GM23338 (cell line): ENCODE data around the gene ZC3H12C. TPM values are rescaled to one million over a fixed set of nuclear protein-coding genes. Genes with fewer than 3 reads are reported as not detected.

Experiments
- ATAC-seq: fragments of 200-7000 bp; cut with Tn5 transposase; 3 replicates; pipeline ENCODE4 v1.9.1; 2020
- DNase-seq: peaks from one replicate; pipeline ENCODE4 v3.0.0-alpha.2; 2015; ENCODE audit warnings: low spot score
- H2AFZ ChIP-seq: fragments of 200-600 bp; sonication (generic); 2 replicates; pipeline ENCODE4 v1.8.0; 2016; ENCODE audit warnings: antibody characterized with exemption, mild to moderate bottlenecking, moderate library complexity
- H3F3A ChIP-seq: fragments of 200-600 bp; sonication (generic); replicated peaks from 2 replicates; pipeline ENCODE4 v1.8.0; 2017; ENCODE audit warnings: antibody characterized with exemption, mixed run types, low read depth
- H3K27ac ChIP-seq: fragments of 200-600 bp; sonication (generic); 2 replicates; pipeline ENCODE4 v1.6.1; 2016; ENCODE audit warnings: low read depth
- H3K27me3 ChIP-seq: fragments of 200-600 bp; sonication (generic); 2 replicates; pipeline ENCODE4 v1.8.0; 2016; ENCODE audit warnings: mild to moderate bottlenecking, mixed run types, moderate library complexity; ENCODE audit not compliant: insufficient read depth
- H3K36me3 ChIP-seq: fragments of 200-600 bp; sonication (generic); 2 replicates; pipeline ENCODE4 v1.8.0; 2016; ENCODE audit warnings: mild to moderate bottlenecking; ENCODE audit not compliant: insufficient read depth
- H3K4me1 ChIP-seq: fragments of 200-600 bp; sonication (generic); 2 replicates; pipeline ENCODE4 v1.8.0; 2016; ENCODE audit warnings: mild to moderate bottlenecking, moderate library complexity; ENCODE audit not compliant: insufficient read depth
- H3K4me2 ChIP-seq: fragments of 200-600 bp; sonication (generic); 2 replicates; pipeline ENCODE4 v1.7.1; 2017; ENCODE audit warnings: mixed run types
- H3K4me3 ChIP-seq: fragments of 200-600 bp; sonication (generic); 2 replicates; pipeline ENCODE4 v1.6.1; 2016; ENCODE audit warnings: mixed run types
- H3K79me2 ChIP-seq: fragments of 200-600 bp; sonication (generic); replicated peaks from 2 replicates; pipeline ENCODE4 v1.8.0; 2017; ENCODE audit warnings: mild to moderate bottlenecking; ENCODE audit not compliant: insufficient read depth
- H3K9me2 ChIP-seq: fragments of 200-600 bp; sonication (generic); 2 replicates; pipeline ENCODE4 v1.8.0; 2017; ENCODE audit not compliant: insufficient read depth
- H4K20me1 ChIP-seq: fragments of 200-600 bp; sonication (generic); replicated peaks from 2 replicates; pipeline ENCODE4 v1.8.0; 2017; ENCODE audit warnings: mild to moderate bottlenecking; ENCODE audit not compliant: insufficient read depth
- H3K27ac Mint-ChIP-seq: 2 replicates; pipeline ENCODE4 v1.8.0; 2020; ENCODE audit warnings: inconsistent platforms, mild to moderate bottlenecking, moderate library complexity, mixed read lengths
- H3K27me3 Mint-ChIP-seq: 3 replicates; pipeline ENCODE4 v1.8.0; 2022; ENCODE audit warnings: low read depth, mild to moderate bottlenecking, moderate library complexity, mixed read lengths, inconsistent platforms; ENCODE audit not compliant: insufficient read depth, poor library complexity
- H3K36me3 Mint-ChIP-seq: 3 replicates; pipeline ENCODE4 v1.8.0; 2021; ENCODE audit warnings: low read depth, mild to moderate bottlenecking, inconsistent platforms, moderate library complexity, mixed read lengths
- H3K4me1 Mint-ChIP-seq: 3 replicates; pipeline ENCODE4 v1.8.0; 2020; ENCODE audit warnings: mild to moderate bottlenecking, inconsistent platforms, mixed read lengths
- H3K4me3 Mint-ChIP-seq: 3 replicates; pipeline ENCODE4 v1.8.0; 2021; ENCODE audit warnings: moderate library complexity, mild to moderate bottlenecking, inconsistent platforms, mixed read lengths
- H3K9me3 Mint-ChIP-seq: 3 replicates; pipeline ENCODE4 v1.8.0; 2020; ENCODE audit warnings: moderate library complexity, mild to moderate bottlenecking, inconsistent platforms, mixed read lengths
- CREB1 ChIP-seq: fragments of 250-450 bp; sonication (Bioruptor Pico); IDR thresholded peaks from 2 replicates; pipeline ENCODE4 v1.5.0; 2020; ENCODE audit warnings: low read depth, mild to moderate bottlenecking, moderate library complexity
- EZH2 ChIP-seq: fragments of 200-600 bp; sonication (generic); IDR thresholded peaks from one replicate; pipeline ENCODE4 v1.8.0; 2017; ENCODE audit warnings: antibody characterized with exemption, mild to moderate bottlenecking, low read depth; ENCODE audit not compliant: unreplicated experiment
- EZH2phosphoT487 ChIP-seq: fragments of 200-600 bp; sonication (generic); IDR thresholded peaks from one replicate; pipeline ENCODE4 v1.8.1; 2018; ENCODE audit warnings: antibody characterized with exemption; ENCODE audit not compliant: unreplicated experiment
- JUNB ChIP-seq: IDR thresholded peaks from one replicate; pipeline ENCODE4 v1.6.1; 2016; ENCODE audit warnings: antibody characterized with exemption; ENCODE audit not compliant: unreplicated experiment
- NANOG ChIP-seq: IDR thresholded peaks from 2 replicates; pipeline ENCODE4 v1.6.1; 2016; ENCODE audit warnings: antibody characterized with exemption, borderline replicate concordance
- STAT1 ChIP-seq: IDR thresholded peaks from one replicate; pipeline ENCODE4 v1.6.1; 2016; ENCODE audit warnings: antibody characterized with exemption; ENCODE audit not compliant: unreplicated experiment
- ZNF114 ChIP-seq: fragments of 250-450 bp; sonication (Bioruptor Pico); IDR thresholded peaks from 2 replicates; pipeline ENCODE4 v1.5.0; 2020; ENCODE audit warnings: mild to moderate bottlenecking, moderate library complexity
- ZNF331 ChIP-seq: fragments of 250-450 bp; sonication (Bioruptor Pico); IDR thresholded peaks from 2 replicates; pipeline ENCODE4 v1.5.0; 2020; ENCODE audit warnings: low read depth, mild to moderate bottlenecking, moderate library complexity
- polyA plus RNA-seq: library from polyadenylated mRNA; unstranded; fragments of >200 nt; fragmentation: Nextera tagmentation; extraction: Ambion mirVana; gene quantifications from 2 replicates; pipeline ENCODE4 v1.2.1, GENCODE V29; 2016
- total RNA-seq: library from RNA; depleted of rRNA; stranded (reverse); fragments of >200 nt; shearing (Covaris generic); gene quantifications from 2 replicates; pipeline ENCODE4 v1.2.3, GENCODE V29; 2014
- TF ChIP-seq, protein P1 (sequence below), 2 experiments: fragments of 200-600 bp in 1 of 2; sonication (generic) in 1 of 2; conservative IDR thresholded peaks; 2 replicates each; pipeline versions ENCODE4 v1.5.1 to v1.6.1; 2016 to 2017; ENCODE audit warnings: antibody characterized with exemption in 2 of 2, low read depth in 2 of 2, mild to moderate bottlenecking in 2 of 2, moderate library complexity in 1 of 2

ZC3H12C gene
- total and polyA plus RNA-seq, 2 experiments from 2014 or later: 0.55 to 2.4 TPM

DNA sequence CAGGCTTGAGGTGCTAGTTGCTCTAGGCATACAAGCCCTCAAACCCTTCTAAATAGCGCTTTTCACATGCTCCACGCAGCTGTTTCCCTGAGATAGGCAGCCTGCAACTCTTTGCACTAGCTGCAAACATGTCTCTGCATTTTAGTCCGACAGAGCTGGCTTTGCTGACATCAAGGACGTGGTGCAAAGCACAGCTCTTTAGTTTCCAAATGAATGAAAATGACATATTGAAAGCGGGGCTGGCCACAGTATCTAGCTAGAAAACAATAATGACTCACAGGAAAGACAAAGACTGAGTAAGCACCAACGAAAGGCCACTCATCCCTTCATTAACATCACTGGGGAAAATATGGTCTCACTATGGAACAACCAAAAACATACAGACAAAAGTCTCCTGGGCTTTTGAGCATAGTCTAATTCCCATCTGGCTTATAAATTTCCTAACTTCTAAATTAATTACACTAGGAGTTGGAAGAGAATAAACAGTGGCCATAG lies 15.3 kb upstream of the ZC3H12C start:
- peak overlapping the region; percentile 8; the same call in 1 of the 2 replicates for H3K27ac ChIP-seq
- no peak overlapping the region for H3K4me3 Mint-ChIP-seq
- H2AFZ ChIP-seq: peak overlapping the region; percentile 40
- H3K4me1 Mint-ChIP-seq: peaks cover 35% of the 10 kb centered on the region
- H3K27me3 Mint-ChIP-seq: peaks cover 2% of the 10 kb centered on the region
- no peak overlapping the region for H3K4me3 ChIP-seq
- H3K79me2 ChIP-seq: no peaks in the 10 kb centered on the region
- no peaks in the 10 kb centered on the region; the same call in 1 of the 2 replicates for H3K36me3 ChIP-seq
- no peak for TF ChIP-seq ZNF331 (CRISPR knock-in tag)
- TF ChIP-seq JUNB: no peak
- no peak for TF ChIP-seq CREB1 (CRISPR knock-in tag)
- TF ChIP-seq EZH2: no peak
- no peak for TF ChIP-seq EZH2phosphoT487
- TF ChIP-seq NANOG: no peak
- TF ChIP-seq, protein P1, sequence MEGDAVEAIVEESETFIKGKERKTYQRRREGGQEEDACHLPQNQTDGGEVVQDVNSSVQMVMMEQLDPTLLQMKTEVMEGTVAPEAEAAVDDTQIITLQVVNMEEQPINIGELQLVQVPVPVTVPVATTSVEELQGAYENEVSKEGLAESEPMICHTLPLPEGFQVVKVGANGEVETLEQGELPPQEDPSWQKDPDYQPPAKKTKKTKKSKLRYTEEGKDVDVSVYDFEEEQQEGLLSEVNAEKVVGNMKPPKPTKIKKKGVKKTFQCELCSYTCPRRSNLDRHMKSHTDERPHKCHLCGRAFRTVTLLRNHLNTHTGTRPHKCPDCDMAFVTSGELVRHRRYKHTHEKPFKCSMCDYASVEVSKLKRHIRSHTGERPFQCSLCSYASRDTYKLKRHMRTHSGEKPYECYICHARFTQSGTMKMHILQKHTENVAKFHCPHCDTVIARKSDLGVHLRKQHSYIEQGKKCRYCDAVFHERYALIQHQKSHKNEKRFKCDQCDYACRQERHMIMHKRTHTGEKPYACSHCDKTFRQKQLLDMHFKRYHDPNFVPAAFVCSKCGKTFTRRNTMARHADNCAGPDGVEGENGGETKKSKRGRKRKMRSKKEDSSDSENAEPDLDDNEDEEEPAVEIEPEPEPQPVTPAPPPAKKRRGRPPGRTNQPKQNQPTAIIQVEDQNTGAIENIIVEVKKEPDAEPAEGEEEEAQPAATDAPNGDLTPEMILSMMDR (conservative IDR thresholded peaks at IDR 0.05; ENCODE audit: low read depth in 2 of 2): no peak
- peak; percentile 6 for DNase-seq
- H3F3A ChIP-seq: no peaks in the 10 kb centered on the region
- no peaks in the 10 kb centered on the region; the same call in 2 of the 3 replicates for H3K36me3 Mint-ChIP-seq
- H3K27ac Mint-ChIP-seq: 0 out of 2 replicates have a peak overlapping the region, but pooled peaks have one; percentile 1
- peaks cover 3% of the 10 kb centered on the region; the same call in 1 of the 3 replicates for H3K9me3 Mint-ChIP-seq
- H4K20me1 ChIP-seq: no peaks in the 10 kb centered on the region
- peaks cover 7% of the 10 kb centered on the region; the same call in 1 of the 2 replicates for H3K9me2 ChIP-seq
- peak overlapping the region; percentile 29; the same call in 1 of the 2 replicates for H3K4me2 ChIP-seq
- H3K27me3 ChIP-seq: no peaks in the 10 kb centered on the region
- H3K4me1 ChIP-seq: peaks cover 33% of the 10 kb centered on the region
- no peak; the same call in 2 of the 3 replicates for ATAC-seq

DNA sequence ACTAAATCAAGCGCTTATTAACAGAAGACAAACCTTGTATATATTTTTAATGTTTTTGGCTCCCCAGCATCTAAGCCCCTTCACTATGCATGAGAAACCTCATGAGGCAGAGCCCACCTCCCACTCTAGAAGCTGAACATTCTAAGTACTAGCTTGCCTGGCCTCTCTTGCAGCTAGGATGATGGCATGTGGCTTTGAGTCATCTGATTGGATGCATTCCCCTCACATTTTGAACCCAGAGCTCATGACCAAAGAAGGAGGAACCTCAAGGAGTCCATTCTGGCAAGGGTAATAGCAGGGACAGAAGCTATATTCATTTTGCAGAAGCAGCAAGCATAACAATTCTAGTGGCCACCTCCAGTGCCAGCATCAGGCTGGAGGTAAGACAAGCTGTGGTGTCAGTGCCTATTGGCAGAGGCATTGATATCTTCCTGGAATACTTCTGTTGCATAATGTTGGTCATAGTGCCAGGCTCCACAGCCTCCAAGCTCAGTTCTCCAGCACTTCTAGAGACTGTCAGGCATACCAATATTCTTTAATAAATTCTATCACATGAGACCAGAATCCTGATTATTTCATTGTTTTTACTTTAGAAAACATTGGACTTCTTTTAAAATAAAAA lies 14.2 kb upstream of the ZC3H12C start:
- Histone ChIP-seq H3K9me2 (peaks cover 6% of the 10 kb centered on the region; the same call in 1 of the 2 replicates), H3K27me3 (no peaks in the 10 kb centered on the region), H3K36me3 (no peaks in the 10 kb centered on the region; the same call in 1 of the 2 replicates), H3K79me2 (no peaks in the 10 kb centered on the region), H3F3A (no peaks in the 10 kb centered on the region), H4K20me1 (no peaks in the 10 kb centered on the region), H3K27ac (no peak overlapping the region), H3K4me2 (no peak overlapping the region), H3K4me3 (no peak overlapping the region), H3K4me1 (peaks cover 33% of the 10 kb centered on the region), H2AFZ (no peak overlapping the region)
- DNase-seq (no peak), ATAC-seq (no peak)
- Mint-ChIP-seq H3K27me3 (peaks cover 2% of the 10 kb centered on the region), H3K9me3 (peaks cover 3% of the 10 kb centered on the region; the same call in 1 of the 3 replicates), H3K36me3 (no peaks in the 10 kb centered on the region; the same call in 2 of the 3 replicates), H3K4me3 (no peak overlapping the region), H3K27ac (no peak overlapping the region), H3K4me1 (peaks cover 32% of the 10 kb centered on the region)
- TF ChIP-seq ZNF114 (CRISPR knock-in tag) (no peak), JUNB (no peak), EZH2 (no peak), STAT1 (no peak), NANOG (no peak)
- TF ChIP-seq, protein P1 (conservative IDR thresholded peaks at IDR 0.05; ENCODE audit: low read depth in 2 of 2): no peak
